Measurements from ENCODE around the gene MYO9A. TPM values are rescaled to one million over a fixed set of nuclear protein-coding genes. Genes with fewer than 3 reads are reported as not detected.

MYO9A gene
- total RNA-seq, 1 experiment from 2014 or later = 23.0 TPM

- no peak for DNase-seq (ENCODE audit: low read depth, low spot score)
- no peak for TF ChIP-seq EZH2 (IDR thresholded peaks at IDR 0.05)
- no peak for TF ChIP-seq MAX (IDR thresholded peaks at IDR 0.05)
- TF ChIP-seq ZNF274 (IDR thresholded peaks at IDR 0.05; ENCODE audit: low read depth, low read length) = no peak
- TF ChIP-seq FOSL1 (IDR thresholded peaks at IDR 0.05; ENCODE audit: low read depth) = no peak
- TF ChIP-seq CTCF (IDR thresholded peaks at IDR 0.05 in 2 of 3, conservative IDR thresholded peaks at IDR 0.05 in 1 of 3; ENCODE audit: borderline replicate concordance in 1 of 3, insufficient read depth in 1 of 3, low read depth in 2 of 3, low read length in 2 of 3) = no peak
- TF ChIP-seq RAD21 (IDR thresholded peaks at IDR 0.05; ENCODE audit: low read depth) = no peak
- no peak for TF ChIP-seq SRF (IDR thresholded peaks at IDR 0.05; ENCODE audit: low read depth)
- TF ChIP-seq CEBPB (IDR thresholded peaks at IDR 0.05; ENCODE audit: low read depth) = no peak
- no peak for TF ChIP-seq EGR1 (IDR thresholded peaks at IDR 0.05; ENCODE audit: low read depth)
- TF ChIP-seq ZFX (IDR thresholded peaks at IDR 0.05) = no peak
- no peak for TF ChIP-seq ATF3 (IDR thresholded peaks at IDR 0.05)
- TF ChIP-seq REST (IDR thresholded peaks at IDR 0.05; ENCODE audit: low read depth) = no peak
- no peak for TF ChIP-seq ELF1 (IDR thresholded peaks at IDR 0.05; ENCODE audit: borderline replicate concordance, low read depth)
- POLR2A ChIA-PET = interaction anchor here (1.4 kb wide), 1 partner anchor 10 kb away, joined by 14 read pairs; no protein-coding TSS in a partner anchor
- Histone ChIP-seq H4K20me1 (ENCODE audit: insufficient read depth) (no peaks in the 10 kb centered on the region), H3K36me3 (ENCODE audit: control insufficient read depth in 1 of 2, insufficient read depth in 2 of 2, low read length in 2 of 2) (no peaks in the 10 kb centered on the region), H3K79me2 (ENCODE audit: insufficient read depth, low read length) (peaks cover 38% of the 10 kb centered on the region), H3K9me2 (ENCODE audit: insufficient read depth) (no peaks in the 10 kb centered on the region), H3K4me3 (replicated peaks in 1 of 2; ENCODE audit: low read depth in 1 of 2, low read length in 2 of 2) (peak overlapping the region; percentile 80 to 81), H2AFZ (ENCODE audit: low read depth, low read length, poor library complexity, severe bottlenecking) (no peak overlapping the region), H3K9ac (ENCODE audit: low read length) (peak overlapping the region; percentile 77), H3K27ac (ENCODE audit: low read depth, low read length) (peak overlapping the region; percentile 83), H3K9me3 (ENCODE audit: control insufficient read depth in 1 of 2, insufficient read depth in 1 of 2, low read depth in 1 of 2, low read length in 2 of 2) (no peaks in the 10 kb centered on the region), H3K4me2 (ENCODE audit: low read length) (peak overlapping the region; percentile 92), H3K4me1 (ENCODE audit: control insufficient read depth in 1 of 2, insufficient read depth in 2 of 2, low read length in 2 of 2) (peaks cover 4 to 17% of the 10 kb centered on the region in 2 experiments; a peak in 3 of 4 replicates), H3K27me3 (ENCODE audit: insufficient read depth, low read length) (no peaks in the 10 kb centered on the region)
- BruUV-seq (replicated peaks) = no TSS peak
- CTCF ChIA-PET = no interaction called here
- RAD21 ChIA-PET (ENCODE audit: low non-redundant PET in 1 of 2, low total read pairs in 2 of 2, uncharacterized antibody in 2 of 2, unreplicated experiment in 2 of 2) = no interaction called here
- peak; percentile 0; the same call in 1 of the 2 replicates for ATAC-seq
- intact Hi-C loops (cut with micrococcal nuclease) = no loop called here
These were observed 1.0 kb downstream of the MYO9A start for GRCh38 chr15:72116731-72117485.
